ENCODE measurements around the gene PPIG. TPM values are rescaled to one million over a fixed set of nuclear protein-coding genes. Genes with fewer than 3 reads are reported as not detected.

The PPIG gene
- total and polyA plus RNA-seq, 2 donors (not counting 3 experiments of a cell fraction or from before 2014, with no cell fraction given), result 13.4 to 44.9 TPM

GRCh38 chr2:169663247-169663646 lies 79.1 kb downstream of the PPIG start:
- dilution Hi-C loops (cut with MboI; ENCODE audit: extremely low pct_ligation_motif_present, low sequenced_read_pairs), result no loop called here
- ChIA-PET CTCF (interaction anchor here (0.7 kb wide), 1 partner anchor 14 kb away, joined by 3 read pairs; no protein-coding TSS in a partner anchor), POLR2A (no interaction called here)
- TF ChIP-seq POLR2A (IDR thresholded peaks at IDR 0.05; ENCODE audit: low read depth, low read length) (no peak), EZH2 (IDR thresholded peaks at IDR 0.05; ENCODE audit: borderline replicate concordance, low read depth, low read length, severe bottlenecking) (no peak), GATA2 (IDR thresholded peaks at IDR 0.05; ENCODE audit: insufficient read depth, insufficient read length, low read depth, low read length) (no peak), POLR2AphosphoS5 (IDR thresholded peaks at IDR 0.05; ENCODE audit: insufficient read depth, low read depth, low read length) (no peak)
- TF ChIP-seq, protein P1, sequence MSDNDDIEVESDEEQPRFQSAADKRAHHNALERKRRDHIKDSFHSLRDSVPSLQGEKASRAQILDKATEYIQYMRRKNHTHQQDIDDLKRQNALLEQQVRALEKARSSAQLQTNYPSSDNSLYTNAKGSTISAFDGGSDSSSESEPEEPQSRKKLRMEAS (IDR thresholded peaks at IDR 0.05; ENCODE audit: insufficient read depth, insufficient read length), result no peak
- Histone ChIP-seq H3K36me3 (ENCODE audit: control insufficient read depth in 2 of 2, extremely low read depth in 1 of 2, insufficient read depth in 2 of 2, low read length in 2 of 2) (no peaks in the 10 kb centered on the region), H3K9me3 (replicated peaks; ENCODE audit: control insufficient read depth, insufficient read depth, low read length) (no peaks in the 10 kb centered on the region), H3K4me2 (ENCODE audit: insufficient read depth, low read length) (no peak overlapping the region), H3K4me1 (ENCODE audit: control insufficient read depth, extremely low read depth, insufficient read depth, low read length) (no peaks in the 10 kb centered on the region), H3K79me2 (ENCODE audit: control insufficient read depth, insufficient read depth, low read length) (no peaks in the 10 kb centered on the region), H3K9ac (replicated peaks; ENCODE audit: extremely low read depth, insufficient read depth, low read length) (no peak overlapping the region), H3K9me1 (replicated peaks; ENCODE audit: control insufficient read depth, extremely low read depth, insufficient read depth, low read length) (no peaks in the 10 kb centered on the region), H2AFZ (ENCODE audit: low read depth, low read length) (no peak overlapping the region), H4K20me1 (replicated peaks; ENCODE audit: control insufficient read depth, extremely low read depth, insufficient read depth, low read length) (no peaks in the 10 kb centered on the region), H3K27ac (ENCODE audit: insufficient read depth, low read depth, low read length) (no peak overlapping the region), H3K27me3 (ENCODE audit: control insufficient read depth in 2 of 2, insufficient read depth in 2 of 2, low read length in 2 of 2) (peaks cover 6 to 8% of the 10 kb centered on the region in 2 experiments), H3K4me3 (replicated peaks in 1 of 3; ENCODE audit: insufficient read depth in 1 of 3, low read depth in 1 of 3, low read length in 3 of 3) (no peak overlapping the region)
- no peak for FAIRE-seq
- intact Hi-C loops (cut with micrococcal nuclease), result no loop called here
- no TSS peak for BruUV-seq (replicated peaks)
- DNase-seq (ENCODE audit: low read depth, low spot score), result no peak

- no peaks in the 10 kb centered on the region for H3K4me1 ChIP-seq (ENCODE audit: control insufficient read depth, extremely low read depth, insufficient read depth, low read length)
- ChIA-PET POLR2A (no interaction called here), CTCF (interaction anchor here (0.7 kb wide), 1 partner anchor 8 kb away, joined by 3 read pairs; no protein-coding TSS in a partner anchor)
- dilution Hi-C loops (cut with MboI; ENCODE audit: extremely low pct_ligation_motif_present, low sequenced_read_pairs) (no loop called here), intact Hi-C loops (cut with micrococcal nuclease) (loop anchor here (2.0 kb wide), 1 partner anchor 22 kb away; no protein-coding TSS in a partner anchor)
- no peaks in the 10 kb centered on the region for H3K9me1 ChIP-seq (replicated peaks; ENCODE audit: control insufficient read depth, extremely low read depth, insufficient read depth, low read length)
- H4K20me1 ChIP-seq (replicated peaks; ENCODE audit: control insufficient read depth, extremely low read depth, insufficient read depth, low read length), result no peaks in the 10 kb centered on the region
- no peak overlapping the region for H3K9ac ChIP-seq (replicated peaks; ENCODE audit: extremely low read depth, insufficient read depth, low read length)
- H3K27ac ChIP-seq (ENCODE audit: insufficient read depth, low read depth, low read length), result no peak overlapping the region
- DNase-seq (ENCODE audit: low read depth, low spot score) (peak; percentile 10), FAIRE-seq (no peak)
- TF ChIP-seq POLR2AphosphoS5 (IDR thresholded peaks at IDR 0.05; ENCODE audit: insufficient read depth, low read depth, low read length), result no peak
- no peak for TF ChIP-seq FOS (IDR thresholded peaks at IDR 0.05; ENCODE audit: borderline replicate concordance, insufficient read depth, low read length)
- TF ChIP-seq, protein P1 (IDR thresholded peaks at IDR 0.05; ENCODE audit: insufficient read depth, insufficient read length), result no peak
- TF ChIP-seq CTCF (IDR thresholded peaks at IDR 0.05; ENCODE audit: extremely low read depth in 1 of 2, insufficient read depth in 1 of 2, low read depth in 1 of 2, low read length in 2 of 2), result no peak
- no peaks in the 10 kb centered on the region for H3K9me3 ChIP-seq (replicated peaks; ENCODE audit: control insufficient read depth, insufficient read depth, low read length)
- H3K27me3 ChIP-seq (ENCODE audit: control insufficient read depth in 2 of 2, insufficient read depth in 2 of 2, low read length in 2 of 2), result peaks cover 4 to 8% of the 10 kb centered on the region in 2 experiments
- no peak overlapping the region for H3K4me3 ChIP-seq (replicated peaks in 1 of 3; ENCODE audit: insufficient read depth in 1 of 3, low read depth in 1 of 3, low read length in 3 of 3)
- BruUV-seq (replicated peaks), result no TSS peak
- no peak overlapping the region for H2AFZ ChIP-seq (ENCODE audit: low read depth, low read length)
- no peaks in the 10 kb centered on the region for H3K79me2 ChIP-seq (ENCODE audit: control insufficient read depth, insufficient read depth, low read length)
- no peak overlapping the region for H3K4me2 ChIP-seq (ENCODE audit: insufficient read depth, low read length)
- H3K36me3 ChIP-seq (ENCODE audit: control insufficient read depth in 2 of 2, extremely low read depth in 1 of 2, insufficient read depth in 2 of 2, low read length in 2 of 2), result no peaks in the 10 kb centered on the region
These were observed 80.4 kb downstream of the PPIG start for GRCh38 chr2:169664600-169664977.
